GM21786 (cell line): ENCODE data around the gene PIGS.
"Not testable (repeated sequence)": the region's sequence is repeated elsewhere in the genome, so short reads cannot be mapped to it uniquely, and the experiment has no call there.

Experiments
- ATAC-seq: cut with Tn5 transposase; IDR thresholded peaks from one replicate; pipeline ENCODE4 v1.9.1; 2021; ENCODE audit not compliant: unreplicated experiment

The PIGS gene

DNA sequence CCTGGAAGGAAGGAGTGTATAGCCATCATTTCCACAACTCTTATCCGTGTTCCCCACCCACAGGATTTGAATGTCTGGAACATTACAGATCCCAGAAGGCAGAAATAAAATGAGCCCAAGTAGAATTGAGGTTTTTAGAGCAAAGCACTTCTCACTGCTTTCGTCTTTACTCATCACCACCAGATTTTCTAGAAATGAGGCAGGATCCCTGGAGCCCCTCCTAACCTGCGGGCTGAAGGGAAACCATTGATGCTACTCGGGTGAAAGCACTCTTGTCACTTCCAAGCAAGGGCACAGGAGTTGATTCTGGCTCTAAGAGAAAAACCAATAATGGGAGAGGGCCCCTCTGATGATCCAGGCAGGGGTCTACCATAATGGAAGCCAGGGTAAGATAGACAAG, 8.2 kb upstream of the PIGS start:
- no peak for ATAC-seq

DNA sequence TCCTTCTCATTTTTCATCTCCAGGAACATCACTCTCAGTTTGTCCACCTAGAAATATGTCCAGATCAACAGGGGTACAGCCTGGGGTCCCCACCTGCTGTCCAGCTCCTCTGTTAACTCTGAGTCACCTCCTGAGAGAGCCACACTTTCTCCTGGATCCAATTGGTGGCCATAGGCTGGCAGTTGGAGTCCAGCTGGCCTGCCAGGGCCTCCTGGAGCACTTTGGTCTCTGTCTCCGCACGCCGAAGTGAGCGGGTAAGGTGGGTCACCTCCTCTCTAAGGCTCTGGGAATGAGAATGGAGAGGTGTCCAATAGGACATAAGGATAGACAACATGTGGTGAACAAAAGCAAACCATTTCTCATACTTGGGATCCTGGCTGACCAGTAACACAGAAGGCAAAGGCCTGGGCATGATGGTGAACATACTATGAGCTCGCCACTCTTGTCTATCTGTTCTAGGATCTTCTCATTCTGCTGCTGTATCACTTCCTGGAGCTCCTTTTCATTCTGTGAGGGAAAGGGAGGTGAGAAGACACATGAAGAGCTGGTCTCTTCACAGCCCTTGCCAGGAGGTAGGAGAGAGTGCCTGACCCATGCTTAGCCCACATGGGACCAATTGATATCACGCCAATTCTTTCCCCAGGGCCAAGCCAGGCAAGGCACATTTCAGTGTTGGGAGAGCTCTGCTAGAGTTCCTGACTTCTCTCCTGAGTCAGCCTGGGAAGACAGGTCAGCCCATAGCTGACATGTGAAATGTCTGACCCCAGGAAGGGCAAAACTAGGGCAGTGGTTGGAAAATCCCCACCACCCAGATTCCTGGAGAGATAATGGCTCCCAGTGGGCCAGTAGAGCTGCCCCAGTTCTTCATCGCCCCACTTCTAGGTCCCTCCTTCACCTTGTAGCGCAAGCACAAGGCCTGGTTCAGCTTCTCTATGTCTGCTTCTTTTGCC, 7.2 kb upstream of the PIGS start:
- ATAC-seq, result no peak

DNA sequence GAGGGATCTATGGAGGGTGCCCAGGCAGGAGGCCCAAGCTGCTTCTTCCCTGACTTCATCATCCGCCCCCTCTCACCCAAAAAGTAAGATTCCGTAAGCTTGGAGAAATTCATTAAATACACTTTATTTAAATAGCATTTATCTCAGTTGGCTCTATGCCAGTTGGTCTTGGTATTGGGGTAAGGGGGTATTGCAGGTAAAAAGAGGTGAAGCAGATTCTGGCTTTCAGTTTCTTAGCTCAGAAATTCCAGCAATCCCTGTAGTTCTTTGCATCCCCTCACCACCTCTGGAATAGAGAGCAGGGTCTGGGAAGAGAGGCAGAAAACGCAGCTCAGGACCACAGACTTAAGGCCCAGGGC, 6.1 kb upstream of the PIGS start:
- ATAC-seq, result no peak

DNA sequence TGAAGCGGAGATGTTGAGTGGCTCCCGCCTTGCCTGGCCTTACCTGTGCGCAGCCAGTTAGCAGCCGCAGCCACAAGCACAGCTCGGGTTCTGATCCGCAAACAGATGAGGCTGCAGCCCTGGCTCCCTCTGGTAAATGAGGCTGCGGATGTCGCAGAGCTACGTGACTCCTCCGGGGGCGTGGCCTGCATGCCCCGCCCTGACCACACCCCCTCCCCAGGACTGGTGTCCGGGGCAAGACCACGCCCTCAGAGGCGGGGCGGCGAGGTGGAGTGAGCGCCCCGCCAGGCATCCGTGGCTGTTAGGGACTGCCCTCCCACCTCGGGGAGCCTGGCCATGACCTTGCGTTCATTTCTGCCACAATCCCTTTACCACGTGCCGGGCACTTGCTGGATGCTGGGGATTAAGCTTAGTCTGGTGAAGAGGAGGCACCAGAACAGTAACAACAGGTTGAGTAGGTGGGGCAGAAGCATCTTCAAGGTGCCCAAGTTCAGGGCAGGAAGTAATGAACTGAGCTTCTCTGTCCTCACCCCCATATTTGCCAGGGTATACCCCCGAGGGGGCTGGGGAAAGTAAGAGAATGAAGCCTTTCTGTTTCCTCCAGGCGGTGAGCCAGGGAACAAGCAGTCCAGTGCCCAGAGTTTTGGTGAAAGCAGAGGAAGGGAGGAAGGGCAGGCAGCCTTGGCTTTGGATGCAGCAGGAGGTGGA, 5.6 kb upstream of the PIGS start, which contains the start of gene ALDOC:
Gene ALDOC (minus strand): TSS at position 138 of the 708 bp plus-strand sequence. CDS start 1,363 bp downstream, outside the sequence.
- peak; percentile 85 for ATAC-seq

DNA sequence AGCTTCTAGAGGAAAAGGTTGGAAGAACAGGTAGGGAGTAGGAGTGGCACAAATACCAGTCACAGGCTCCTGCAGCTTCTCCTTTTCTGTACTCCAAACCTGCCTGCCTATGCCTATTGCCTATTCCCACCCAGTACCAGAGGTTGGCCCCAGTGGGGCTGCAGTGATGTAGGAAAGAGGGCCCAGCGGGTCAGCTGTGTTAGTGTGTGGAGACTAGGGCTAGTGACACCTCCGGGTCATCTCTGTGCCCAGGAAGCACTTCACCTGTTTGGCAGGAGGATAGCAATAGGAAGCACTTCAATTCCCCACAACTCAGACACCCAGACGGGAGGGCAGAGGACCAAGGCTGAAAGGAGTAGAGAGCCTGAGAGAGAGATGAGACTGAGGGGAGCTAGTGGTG, 4.7 kb upstream of the PIGS start:
- ATAC-seq, result not testable (repeated sequence)

DNA sequence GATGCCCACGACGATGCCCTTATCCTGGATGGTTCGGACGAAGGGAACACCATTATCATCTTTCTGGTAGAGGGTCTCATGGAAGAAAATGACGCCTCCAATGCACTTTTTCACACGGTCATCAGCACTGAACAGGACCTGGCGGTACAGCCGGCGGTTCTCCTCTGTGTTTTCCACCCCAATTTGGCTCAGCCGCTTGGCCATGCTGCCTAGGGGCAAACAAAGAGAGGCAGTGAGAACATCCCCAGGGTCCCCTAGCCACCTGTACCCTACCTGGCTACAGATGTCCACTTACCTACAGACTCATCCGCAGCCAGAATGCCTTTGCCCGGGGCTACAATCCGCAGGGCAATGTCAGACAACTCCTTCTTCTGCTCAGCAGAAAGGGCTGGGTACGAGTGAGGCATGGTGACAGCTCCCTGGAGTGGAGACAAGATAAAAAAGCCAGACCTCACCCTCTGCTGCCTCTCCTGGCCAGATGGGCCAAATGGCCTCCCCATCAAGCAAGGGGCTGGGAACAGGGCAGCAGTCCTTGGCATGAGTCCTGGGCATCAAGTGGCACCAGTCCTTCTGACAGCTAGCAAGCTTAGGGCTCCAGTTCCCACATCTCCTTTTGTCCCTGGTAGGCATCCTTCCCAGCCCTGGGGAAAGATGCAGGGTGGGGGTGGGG, 3.9 kb upstream of the PIGS start:
- no peak for ATAC-seq

DNA sequence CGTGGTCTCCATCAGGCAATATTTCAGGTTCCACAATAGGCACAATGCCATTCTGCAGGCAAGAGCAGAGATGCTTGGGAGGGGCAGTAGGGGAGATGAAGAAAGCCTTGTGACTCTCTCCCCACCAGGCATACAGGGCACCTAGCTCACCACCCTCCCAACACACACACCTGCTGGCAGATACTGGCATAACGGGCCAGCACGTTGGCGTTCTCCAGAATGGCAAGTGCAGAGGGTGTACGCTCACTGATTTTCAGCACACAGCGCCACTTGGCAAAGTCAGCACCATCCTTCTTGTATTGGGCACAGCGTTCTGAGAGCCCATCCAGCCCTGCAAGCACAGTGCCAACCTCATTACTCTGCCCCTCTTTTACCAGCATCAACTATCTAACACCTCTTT, 3.2 kb upstream of the PIGS start:
- no peak for ATAC-seq

DNA sequence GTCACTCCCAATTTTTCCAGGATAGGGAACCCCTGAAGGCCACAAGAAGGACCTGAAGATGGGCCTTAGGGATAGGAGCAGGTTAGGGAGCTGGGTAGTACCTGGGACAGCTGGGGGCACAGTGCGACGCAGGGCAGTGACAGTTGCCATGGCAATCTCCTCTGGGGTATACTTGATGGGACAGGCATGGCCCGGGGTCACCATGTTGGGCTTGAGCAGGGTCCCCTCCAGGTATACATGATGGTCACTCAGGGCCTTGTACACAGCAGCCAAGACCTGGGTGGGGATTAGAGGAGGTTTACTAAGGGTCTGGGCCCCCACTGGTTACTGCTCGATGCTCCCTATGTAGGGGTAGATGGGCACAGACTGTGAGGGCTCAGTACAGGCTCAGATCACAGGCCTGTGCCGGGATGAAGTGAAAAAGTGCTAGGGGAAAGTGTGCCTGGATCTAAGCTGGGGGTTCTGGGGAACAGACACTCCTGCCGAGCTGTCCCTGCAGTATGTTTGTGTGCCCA, 2.7 kb upstream of the PIGS start:
- no peak for ATAC-seq

DNA sequence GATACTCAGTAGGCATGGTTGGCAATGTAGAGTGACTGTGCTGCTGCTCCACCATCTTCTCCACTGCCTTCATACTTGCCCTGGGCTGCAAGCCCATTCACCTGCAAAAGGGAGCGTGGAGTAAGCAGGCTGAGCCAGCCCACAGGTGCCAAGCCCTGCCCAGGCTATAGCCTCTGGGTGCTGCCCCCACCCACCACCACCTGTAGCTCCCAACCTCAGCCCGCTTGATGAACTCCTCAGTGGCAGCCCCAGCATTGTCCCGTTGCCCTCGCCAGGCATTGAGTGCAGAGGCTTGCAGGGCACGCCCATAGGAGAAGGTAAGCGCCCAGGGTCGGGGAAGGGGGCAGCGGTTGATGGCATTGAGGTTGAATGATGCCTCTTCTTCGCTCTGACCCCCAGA, 2.2 kb upstream of the PIGS start:
- no peak for ATAC-seq

DNA sequence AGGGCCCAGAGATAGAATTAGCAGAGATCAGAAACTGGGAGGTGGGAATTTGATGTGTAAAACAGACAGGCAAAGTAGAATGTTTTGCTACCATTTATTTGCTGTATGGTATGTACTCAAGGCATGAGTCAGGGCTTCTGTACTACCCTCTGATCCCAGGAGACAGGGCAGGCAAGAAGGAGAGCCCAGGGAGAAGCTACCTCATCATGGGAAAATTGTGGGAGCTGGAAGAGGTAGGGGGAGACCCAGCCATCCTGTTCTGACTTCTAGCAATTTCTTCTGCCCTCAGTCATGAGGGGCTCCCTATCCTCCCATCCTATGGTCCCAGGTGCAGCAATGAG, 1.7 kb upstream of the PIGS start:
- no peak for ATAC-seq

DNA sequence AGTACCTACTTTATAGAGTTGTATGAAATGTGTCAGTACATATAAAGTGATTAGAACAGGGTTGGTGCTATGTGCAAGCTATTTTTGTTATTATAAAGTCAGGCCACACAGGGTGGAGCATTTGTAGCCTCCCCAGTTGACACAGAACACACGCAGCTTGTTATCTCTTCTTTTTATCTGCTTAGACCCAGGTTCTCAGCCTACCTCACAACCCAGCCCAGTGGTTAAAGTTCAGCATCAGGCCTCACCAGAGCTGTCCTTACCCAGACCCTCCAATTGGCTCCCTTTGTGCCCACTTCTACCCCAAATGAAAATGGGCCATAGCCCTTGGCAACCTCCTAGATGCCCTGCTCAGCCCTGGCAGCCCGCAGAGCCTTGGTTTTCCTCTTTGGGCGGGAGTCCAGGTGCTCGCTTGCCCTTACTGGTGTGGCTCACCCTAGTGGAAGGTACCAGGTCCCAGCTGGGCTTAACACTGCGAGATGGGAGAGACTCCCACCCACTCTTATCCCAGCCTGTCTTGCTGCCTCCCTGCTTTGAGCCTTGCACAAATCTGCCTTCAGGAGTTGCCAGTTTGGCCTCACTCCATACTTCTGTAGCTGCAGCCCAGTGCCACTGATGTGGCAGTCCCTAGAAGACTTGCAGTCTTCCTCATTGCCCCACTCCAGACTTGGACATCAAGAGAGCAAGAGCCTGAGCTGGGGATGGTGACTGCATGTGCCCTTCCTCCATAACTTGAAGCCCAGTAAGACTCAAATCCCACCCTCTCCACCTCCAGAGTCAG, 1.1 kb upstream of the PIGS start:
- ATAC-seq, result no peak

DNA sequence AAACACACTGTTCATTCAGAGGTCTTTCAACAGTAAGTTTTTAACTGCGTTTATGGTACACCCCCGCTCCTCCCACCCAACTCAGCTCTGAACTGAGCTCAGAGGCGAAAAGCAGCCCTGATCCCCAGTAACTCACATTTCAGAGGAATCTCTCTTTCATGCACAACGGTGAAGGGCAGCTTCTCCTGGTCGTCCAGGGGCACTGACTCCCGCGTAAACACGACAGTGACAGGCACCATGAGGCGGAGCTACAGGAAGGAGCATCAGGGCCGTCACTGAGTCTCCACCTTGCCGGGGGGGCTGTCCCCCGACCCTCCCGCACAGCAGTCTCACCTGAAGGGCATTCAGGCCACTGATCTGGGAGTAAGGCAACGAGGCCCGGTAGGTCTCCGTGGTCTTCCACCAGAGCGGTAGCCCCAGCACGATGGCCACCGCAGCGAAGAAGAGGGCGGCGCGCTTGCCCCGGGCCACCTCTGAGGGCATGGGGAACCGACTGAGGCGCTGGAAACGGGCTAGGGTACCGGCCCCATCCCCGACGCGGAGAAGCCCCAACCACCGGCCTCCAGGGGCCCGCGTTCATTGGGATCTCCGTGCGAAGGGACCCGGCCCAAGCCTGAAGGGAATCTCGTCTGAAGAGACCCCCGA, 486 bp downstream of the PIGS start:
- peak; percentile 5 for ATAC-seq

DNA sequence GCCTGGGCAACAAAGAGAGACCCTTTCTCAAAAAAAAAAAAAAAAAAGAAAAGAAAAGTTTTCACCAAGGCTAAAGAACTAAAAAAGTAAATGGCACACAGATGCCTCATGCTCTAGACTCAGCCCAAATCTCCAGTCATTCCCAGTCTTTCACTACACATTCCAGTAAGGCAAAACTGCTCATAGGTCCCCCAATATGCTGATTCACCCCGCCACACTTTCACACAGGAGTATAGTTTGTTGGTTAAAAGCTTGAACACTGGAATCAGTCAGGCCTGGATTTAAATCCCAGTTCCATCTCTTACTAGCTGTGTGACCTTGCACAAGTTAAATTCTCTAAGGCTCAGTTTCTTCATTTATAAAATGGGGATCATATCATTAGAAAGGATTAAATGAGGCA, 1.9 kb downstream of the PIGS start:
- no peak for ATAC-seq

DNA sequence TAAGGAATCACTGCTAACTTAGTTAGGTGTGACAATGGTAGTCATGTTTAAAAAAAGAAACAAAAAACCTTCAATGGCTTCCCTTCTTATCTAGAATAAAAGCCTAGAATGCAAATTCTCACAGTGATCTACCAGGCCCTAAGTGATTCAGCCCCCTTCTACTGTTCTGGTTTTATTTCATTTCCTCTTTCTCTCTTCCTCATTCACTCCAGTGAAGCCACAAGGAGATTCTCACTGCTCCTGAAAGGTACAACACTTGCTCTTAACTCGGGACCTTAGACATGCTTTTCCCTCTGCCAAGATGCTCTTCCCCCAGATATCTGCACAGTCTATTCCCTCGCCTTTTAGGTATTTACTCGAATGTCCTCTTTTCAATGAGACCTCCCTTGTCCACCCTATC, 3.7 kb downstream of the PIGS start:
- ATAC-seq, result no peak

DNA sequence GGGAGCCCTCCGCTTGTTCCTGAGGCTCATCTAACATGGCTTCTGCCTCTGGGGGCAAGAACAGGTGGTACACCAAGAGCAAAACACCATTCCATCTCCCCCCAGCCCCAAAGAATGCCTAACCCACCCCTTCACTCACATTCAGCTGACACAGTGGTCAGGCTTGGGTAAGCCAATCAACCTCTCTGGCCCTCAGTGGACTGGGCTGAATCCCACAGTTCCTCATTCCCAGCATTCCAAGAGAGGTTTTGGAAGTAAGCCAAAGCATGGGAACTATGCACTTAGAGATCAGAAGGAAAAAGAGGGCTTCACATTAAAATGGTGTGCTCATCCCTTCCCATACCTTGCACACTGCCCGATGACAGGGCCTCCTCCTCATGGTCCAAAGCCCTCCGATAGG, 7.8 kb downstream of the PIGS start:
- no peak for ATAC-seq

DNA sequence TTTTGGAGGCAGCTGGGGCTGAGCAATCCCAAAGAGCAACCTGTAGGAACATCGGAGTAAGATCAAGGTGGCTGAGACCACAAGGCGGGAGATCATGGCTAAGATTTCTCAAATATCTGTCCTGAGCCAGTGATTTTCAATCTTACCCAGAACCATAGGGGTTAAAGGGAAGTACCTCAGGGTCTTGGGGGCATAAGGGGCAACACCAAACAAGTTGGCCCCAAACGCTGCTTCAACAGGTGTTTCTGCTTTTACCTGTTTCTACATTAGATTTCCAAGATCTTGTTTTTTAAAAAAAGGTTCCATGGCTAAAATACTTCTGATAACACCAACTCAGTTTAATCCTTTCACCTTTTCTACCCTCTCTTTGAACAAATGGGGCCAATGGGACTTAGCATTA, 16.3 kb downstream of the PIGS start:
- ATAC-seq, result no peak

DNA sequence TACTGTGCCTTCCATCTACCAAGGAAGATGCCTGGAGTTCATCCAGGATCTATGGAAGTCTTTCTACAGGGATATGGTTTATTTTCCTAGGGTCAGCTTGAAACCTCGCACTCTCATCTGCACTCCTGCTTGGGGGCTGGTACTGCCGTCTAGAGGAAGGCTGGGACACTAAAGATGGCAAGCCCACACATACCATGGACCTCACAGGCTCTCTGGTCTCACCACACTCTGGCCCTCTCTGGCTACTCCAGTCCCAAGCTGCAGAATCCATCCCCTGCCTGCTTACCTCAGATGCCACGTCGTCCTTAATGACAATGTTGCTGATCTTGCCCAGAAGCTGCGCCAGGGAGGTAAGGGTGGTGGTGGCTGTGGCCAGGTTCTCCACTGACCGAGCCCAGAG, 16.8 kb downstream of the PIGS start:
- ATAC-seq, result no peak

DNA sequence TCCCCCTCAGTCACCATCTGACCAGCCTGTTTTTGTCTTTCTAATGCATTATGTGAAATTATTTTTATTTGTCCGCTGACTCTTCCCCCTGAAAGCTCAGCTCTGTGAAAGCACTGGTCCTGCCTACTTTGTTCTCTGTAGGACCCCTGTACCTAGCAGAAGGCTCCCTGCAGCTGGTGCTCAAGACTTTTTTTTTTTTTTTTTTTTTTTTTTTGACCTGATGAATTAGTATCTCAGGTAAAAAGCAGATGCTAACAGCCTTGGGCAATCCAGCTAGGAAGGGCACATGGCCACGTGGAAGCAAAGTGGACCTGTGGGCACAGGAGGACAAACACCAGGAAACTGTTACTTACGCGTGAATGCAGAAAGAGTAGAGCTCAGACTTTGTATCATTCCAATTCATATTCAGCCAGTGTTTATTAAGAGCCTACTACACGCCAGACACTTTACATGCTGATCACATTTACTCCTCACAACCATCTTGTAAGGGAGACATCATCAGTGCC, 18.3 kb downstream of the PIGS start:
- ATAC-seq, result no peak

DNA sequence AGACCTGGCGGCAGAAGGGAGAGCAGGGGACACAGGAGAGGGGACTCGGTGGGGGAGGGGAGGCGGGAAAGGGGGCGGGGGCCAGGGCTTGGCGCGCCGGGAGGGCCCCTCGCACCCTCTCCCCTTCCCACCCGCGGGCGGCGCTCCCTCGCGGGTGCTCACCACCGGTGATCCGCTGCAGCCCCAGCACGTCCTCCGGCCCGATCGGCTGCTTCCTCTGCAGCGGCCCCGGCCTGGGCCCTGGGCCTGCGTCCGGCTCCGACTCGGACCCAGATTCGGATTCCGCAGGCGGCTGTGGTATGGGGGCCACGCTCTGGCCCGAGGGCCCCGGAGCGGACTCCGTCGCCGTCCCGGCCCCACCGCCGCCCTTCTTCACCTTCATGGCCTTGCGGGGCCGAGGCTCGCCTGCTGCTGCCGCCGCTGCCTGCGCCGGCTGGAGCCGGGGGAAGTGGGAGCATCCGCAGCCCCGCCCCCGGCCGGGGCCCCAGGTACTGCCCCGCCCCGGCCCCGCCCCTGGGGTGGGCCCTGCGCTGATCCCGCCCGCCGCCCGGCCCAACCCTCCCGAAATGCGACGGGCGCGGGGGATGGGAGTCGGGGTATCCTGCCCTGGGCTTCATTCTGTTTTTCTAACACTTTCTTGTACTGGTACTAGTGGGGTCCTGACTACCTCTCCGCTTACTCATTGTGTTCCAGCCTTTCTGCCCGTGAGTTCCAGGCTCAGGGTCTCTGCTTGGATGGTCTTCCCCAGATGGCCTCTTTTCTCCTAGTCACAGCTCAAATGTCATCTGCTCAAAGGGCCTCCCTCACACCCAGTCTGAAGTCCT, 18.9 kb downstream of the PIGS start, which contains the start of gene UNC119:
Gene UNC119 (minus strand): TSS at position 449 of the 824 bp plus-strand sequence. CDS start 67 bp downstream, at position 382.
- no peak for ATAC-seq
